Erythroblast (primary cell): ENCODE results near the gene C1orf226.

Experiments
- GATA1 ChIP-seq: IDR thresholded peaks from 2 replicates; pipeline ENCODE4 v1.6.1; 2011; ENCODE audit warnings: low read depth, mild to moderate bottlenecking, control low read depth, low read length, moderate library complexity
- POLR2A ChIP-seq: IDR thresholded peaks from 2 replicates; pipeline ENCODE4 v1.6.1; 2011; ENCODE audit warnings: mild to moderate bottlenecking, low read length

GRCh38 chr1:162385280-162385623 lies 3.7 kb downstream of the C1orf226 start:
- TF ChIP-seq POLR2A (no peak), GATA1 (no peak)
